B cell (primary cell): ENCODE data around the gene RAC2. TPM values are rescaled to one million over a fixed set of nuclear protein-coding genes. Genes with fewer than 3 reads are reported as not detected.

ENCODE experiments used
- ATAC-seq: fragments of 200-7000 bp; cut with Tn5 transposase; one replicate; pipeline ENCODE4 v1.10.0; 2021; ENCODE audit warnings: low read depth, mild to moderate bottlenecking, moderate number of reproducible peaks, moderate library complexity
- CTCF ChIA-PET: fragments of 350-600 bp; sonication (Branson Sonifier 250); formaldehyde crosslinking; loops from one replicate; lab custom pipeline; 2021; ENCODE audit warnings: antibody characterized with exemption, inconsistent platforms; lab: Charles Lee
- POLR2A ChIA-PET: fragments of 350-600 bp; sonication (Branson Sonifier 250); formaldehyde crosslinking; loops from one replicate; lab custom pipeline; 2021; ENCODE audit warnings: antibody characterized with exemption; lab: Charles Lee
- DNase-seq: peaks from one replicate; pipeline ENCODE4 v3.0.0; 2013
- H2AFZ ChIP-seq: 2 replicates; pipeline ENCODE4 v1.6.1; 2012; ENCODE audit warnings: mild to moderate bottlenecking, low read depth, low read length; ENCODE audit not compliant: insufficient read depth, poor library complexity, severe bottlenecking
- H3K27ac ChIP-seq, 2 donors: 1 replicate in 1 of 2; 2 replicates in 1 of 2; pipeline ENCODE4 v1.5.1; 2012 to 2013; ENCODE audit warnings: low read length in 2 of 2, mild to moderate bottlenecking in 2 of 2, moderate library complexity in 1 of 2
- H3K27me3 ChIP-seq, 4 experiments: fragments of 200-600 bp in 1 of 4; sonication (generic) in 1 of 4; replicated peaks in 1 of 4; 1 replicate in 2 of 4; 2 replicates in 2 of 4; pipeline versions ENCODE4 v1.6.1 to v1.7.0; 2013 to 2016; ENCODE audit warnings: low read length in 3 of 4, mild to moderate bottlenecking in 2 of 4, mixed read lengths in 1 of 4, moderate library complexity in 1 of 4; ENCODE audit not compliant: insufficient read depth in 4 of 4, control insufficient read depth in 3 of 4; ENCODE audit errors: control extremely low read depth in 1 of 4
- H3K36me3 ChIP-seq, 2 experiments: replicated peaks in 1 of 2; 1 replicate in 1 of 2; 2 replicates in 1 of 2; pipeline versions ENCODE4 v1.6.1 to v1.7.1; 2013; ENCODE audit warnings: low read length in 1 of 2; ENCODE audit not compliant: insufficient read depth in 2 of 2, control insufficient read depth in 1 of 2; ENCODE audit errors: control extremely low read depth in 1 of 2, extremely low read depth in 1 of 2
- H3K4me1 ChIP-seq, 2 donors: fragments of 200-600 bp in 1 of 2; sonication (generic) in 1 of 2; 1 replicate in 1 of 2; 2 replicates in 1 of 2; pipeline versions ENCODE4 v1.5.1 to v1.6.1; 2013 to 2017; ENCODE audit warnings: low read length in 2 of 2; ENCODE audit not compliant: control insufficient read depth in 2 of 2, insufficient read depth in 2 of 2
- H3K4me2 ChIP-seq: replicated peaks from 2 replicates; pipeline ENCODE3; 2012; ENCODE audit warnings: mild to moderate bottlenecking, low read depth, low read length; ENCODE audit not compliant: poor library complexity, severe bottlenecking
- H3K4me3 ChIP-seq, 5 experiments: fragments of 200-600 bp in 1 of 5; sonication (generic) in 1 of 5; 1 replicate in 3 of 5; 2 replicates in 2 of 5; pipeline versions ENCODE4 v1.5.1 to v1.7.0; 2011 to 2016; ENCODE audit warnings: low read length in 4 of 5, mild to moderate bottlenecking in 4 of 5, low read depth in 2 of 5, control low read depth in 1 of 5, moderate library complexity in 1 of 5; ENCODE audit not compliant: insufficient read depth in 1 of 5; ENCODE audit errors: control extremely low read depth in 1 of 5, extremely low read depth in 1 of 5
- H3K79me2 ChIP-seq: fragments of 200-600 bp; sonication (generic); one replicate; pipeline ENCODE4 v1.6.0; 2016; ENCODE audit warnings: low read length; ENCODE audit not compliant: control insufficient read depth, insufficient read depth
- H3K9ac ChIP-seq: fragments of 200-600 bp; sonication (generic); 2 replicates; pipeline ENCODE4 v1.6.1; 2017; ENCODE audit warnings: mild to moderate bottlenecking, low read length, moderate library complexity
- H3K9me3 ChIP-seq, 3 donors: one replicate each; pipeline versions ENCODE4 v1.6.1 to v1.7.1; 2013; ENCODE audit warnings: low read length in 2 of 3; ENCODE audit not compliant: control insufficient read depth in 2 of 3, insufficient read depth in 1 of 3; ENCODE audit errors: control extremely low read depth in 1 of 3
- H4K20me1 ChIP-seq: 2 replicates; pipeline ENCODE4 v1.6.0; 2012; ENCODE audit warnings: mild to moderate bottlenecking, low read length; ENCODE audit not compliant: insufficient read depth, control insufficient read depth, poor library complexity, severe bottlenecking
- H3K27ac Mint-ChIP-seq: one replicate; pipeline ENCODE4 v1.8.0; 2021; ENCODE audit warnings: mixed read lengths
- H3K27me3 Mint-ChIP-seq: one replicate; pipeline ENCODE4 v1.8.0; 2021; ENCODE audit warnings: mixed read lengths
- H3K4me1 Mint-ChIP-seq: one replicate; pipeline ENCODE4 v1.8.0; 2021; ENCODE audit warnings: mixed read lengths
- H3K4me3 Mint-ChIP-seq: one replicate; pipeline ENCODE4 v1.8.0; 2021; ENCODE audit warnings: mixed read lengths
- H3K9me3 Mint-ChIP-seq: one replicate; pipeline ENCODE4 v1.8.0; 2022; ENCODE audit warnings: mixed read lengths; ENCODE audit not compliant: insufficient read depth
- CTCF ChIP-seq: fragments of 200-600 bp; IDR thresholded peaks from one replicate; pipeline ENCODE4 v1.8.0; 2022; ENCODE audit warnings: antibody characterized with exemption, mild to moderate bottlenecking
- EZH2 ChIP-seq: IDR thresholded peaks from 2 replicates; pipeline ENCODE4 v1.6.1; 2012; ENCODE audit warnings: borderline replicate concordance, low read depth, mild to moderate bottlenecking, moderate library complexity, low read length; ENCODE audit not compliant: insufficient read depth, poor library complexity, severe bottlenecking
- WGBS: methylation state at CpG from one replicate; pipeline ENCODE4 v1.1.5; 2013; ENCODE audit warnings: missing lambda C conversion rate; ENCODE audit not compliant: insufficient coverage; 5-methylcytosine and 5-hydroxymethylcytosine counted together
- intact Hi-C: fragments of 100-400 bp; cut with micrococcal nuclease; formaldehyde crosslinking; loops from one replicate; pipeline ENCODE4 v1.10.0; 2022
- polyA plus RNA-seq: library from polyadenylated mRNA; depleted of rRNA; stranded (reverse); fragments of >200 nt; gene quantifications from 2 replicates; pipeline ENCODE4 v1.2.3, GENCODE V29; 2012
- total RNA-seq, 2 donors: library from RNA; stranded (reverse); fragments of 120-200 nt in 1 of 2; gene quantifications; 1 replicate in 1 of 2; 2 replicates in 1 of 2; pipeline versions ENCODE4 v1.2.3 to v1.2.4, GENCODE V29; 2013 to 2022

Gene RAC2
- total and polyA plus RNA-seq, 2 donors (not counting 1 experiment from before 2014, with no cell fraction given), result 273 to 776 TPM

GRCh38 chr22:37283393-37283937 lies 39.4 kb upstream of the RAC2 start:
- peak; percentile 67 for DNase-seq
- intact Hi-C loops, result loop anchor here (2.0 kb wide), 1 partner anchor 17 kb away; no protein-coding TSS in a partner anchor
- Histone ChIP-seq H4K20me1 (peaks cover 30% of the 10 kb centered on the region), H3K27ac (peak overlapping the region; percentile 79 to 83), H3K4me1 (peaks cover 34 to 64% of the 10 kb centered on the region in 2 donors), H3K36me3 (peaks cover 6 to 19% of the 10 kb centered on the region in 2 experiments), H3K4me2 (peak overlapping the region; percentile 95), H3K9ac (peak overlapping the region; percentile 90), H2AFZ (no peak overlapping the region), H3K9me3 (peaks cover 0 to 2% (median 0%) of the 10 kb centered on the region in 3 donors), H3K4me3 (peak overlapping the region; percentile 82 to 100 (median 99)), H3K27me3 (no peaks in the 10 kb centered on the region), H3K79me2 (peaks cover 51% of the 10 kb centered on the region)
- Mint-ChIP-seq H3K27me3 (no peaks in the 10 kb centered on the region), H3K4me1 (peaks cover 82% of the 10 kb centered on the region), H3K4me3 (peak overlapping the region; percentile 89), H3K27ac (peak overlapping the region; percentile 97), H3K9me3 (no peaks in the 10 kb centered on the region)
- ATAC-seq, result no peak
- peak; percentile 51 for TF ChIP-seq CTCF
- TF ChIP-seq EZH2, result no peak
- ChIA-PET CTCF (interaction anchor here (1.0 to 11.9 kb wide), 12 partner anchors 13 to 284 kb away, joined by 3 to 126 read pairs (median 5); no protein-coding TSS in a partner anchor), POLR2A (interaction anchor here (1.5 kb wide), 1 partner anchor 26 kb away, joined by 3 read pairs; no protein-coding TSS in a partner anchor)
- 17% methylated on average over 6 of the region's 8 CpGs for WGBS

GRCh38 chr22:37282385-37282677 lies 38.3 kb upstream of the RAC2 start, which contains the start of gene CYTH4:
CYTH4 (plus strand) TSS chr22:37282508; CDS start chr22:37282570, 62 bp downstream.
- intact Hi-C loops, result loop anchor here (2.0 kb wide), 1 partner anchor 16 kb away; no protein-coding TSS in a partner anchor
- H3K27me3 ChIP-seq, result no peaks in the 10 kb centered on the region
- ATAC-seq (peak; percentile 58), DNase-seq (peak; percentile 82)
- no peak for TF ChIP-seq CTCF
- TF ChIP-seq EZH2, result no peak
- H3K4me1 Mint-ChIP-seq, result peaks cover 81% of the 10 kb centered on the region
- no peaks in the 10 kb centered on the region for H3K27me3 Mint-ChIP-seq
- peak within 1 kb of the TSS; percentile 34 for H2AFZ ChIP-seq
- peaks cover 0 to 2% (median 0%) of the 10 kb centered on the region in 3 donors for H3K9me3 ChIP-seq
- peak within 1 kb of the TSS; percentile 89 for H3K4me3 Mint-ChIP-seq
- ChIA-PET CTCF (interaction anchor here (1.2 to 11.9 kb wide), 11 partner anchors 13 to 285 kb away, joined by 3 to 126 read pairs (median 6); no protein-coding TSS in a partner anchor), POLR2A (interaction anchor here (0.7 to 1.6 kb wide), 4 partner anchors 15 to 40 kb away, joined by 3 to 6 read pairs (median 3); no protein-coding TSS in a partner anchor)
- peak within 1 kb of the TSS; percentile 90 for H3K9ac ChIP-seq
- H3K4me3 ChIP-seq, result peak within 1 kb of the TSS; percentile 82 to 100 (median 99)
- peak within 1 kb of the TSS; percentile 79 to 83 for H3K27ac ChIP-seq
- peak within 1 kb of the TSS; percentile 97 for H3K27ac Mint-ChIP-seq
- H4K20me1 ChIP-seq, result peaks cover 22% of the 10 kb centered on the region
- peaks cover 51% of the 10 kb centered on the region for H3K79me2 ChIP-seq
- 0% methylated on average over 12 of the region's 12 CpGs for WGBS
- H3K4me1 ChIP-seq, result peaks cover 36 to 73% of the 10 kb centered on the region in 2 donors
- peak within 1 kb of the TSS; percentile 95 for H3K4me2 ChIP-seq
- no peaks in the 10 kb centered on the region for H3K9me3 Mint-ChIP-seq
- peaks cover 4 to 16% of the 10 kb centered on the region in 2 experiments for H3K36me3 ChIP-seq
